GM23248 (cell line): ENCODE results near the gene RPS6KA5.

Experiments used
- EZH2 ChIP-seq: fragments of 200-600 bp; sonication (generic); IDR thresholded peaks from 2 replicates; pipeline ENCODE4 v1.6.1; 2018; ENCODE audit warnings: antibody characterized with exemption, mild to moderate bottlenecking; ENCODE audit not compliant: insufficient read depth, poor library complexity, severe bottlenecking
- EZH2phosphoT487 ChIP-seq: fragments of 200-600 bp; sonication (generic); IDR thresholded peaks from 2 replicates; pipeline ENCODE4 v1.6.1; 2018; ENCODE audit warnings: antibody characterized with exemption, moderate library complexity, mild to moderate bottlenecking, low read depth; ENCODE audit not compliant: insufficient read depth

DNA sequence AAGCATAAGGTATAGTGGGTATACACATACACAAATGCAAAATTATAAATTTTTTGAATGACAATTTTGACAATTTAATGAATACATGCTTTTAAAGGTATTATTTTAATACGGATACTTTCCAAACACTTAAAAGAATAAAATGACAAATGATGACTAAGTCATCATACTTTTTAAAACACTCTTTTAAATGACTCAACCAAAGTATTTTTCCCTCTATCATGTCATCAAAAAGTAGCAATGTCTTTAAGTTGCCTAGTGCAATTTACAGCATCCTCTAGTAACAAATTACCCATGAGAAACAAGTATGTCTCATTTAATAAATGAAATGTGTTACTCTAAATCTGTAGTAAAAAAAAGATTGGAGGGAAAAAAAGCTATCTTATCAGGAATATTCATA lies 73.3 kb downstream of the RPS6KA5 start:
- TF ChIP-seq EZH2 (no peak), EZH2phosphoT487 (no peak)
